ENCODE measurements around the gene DCAF6.

DNA sequence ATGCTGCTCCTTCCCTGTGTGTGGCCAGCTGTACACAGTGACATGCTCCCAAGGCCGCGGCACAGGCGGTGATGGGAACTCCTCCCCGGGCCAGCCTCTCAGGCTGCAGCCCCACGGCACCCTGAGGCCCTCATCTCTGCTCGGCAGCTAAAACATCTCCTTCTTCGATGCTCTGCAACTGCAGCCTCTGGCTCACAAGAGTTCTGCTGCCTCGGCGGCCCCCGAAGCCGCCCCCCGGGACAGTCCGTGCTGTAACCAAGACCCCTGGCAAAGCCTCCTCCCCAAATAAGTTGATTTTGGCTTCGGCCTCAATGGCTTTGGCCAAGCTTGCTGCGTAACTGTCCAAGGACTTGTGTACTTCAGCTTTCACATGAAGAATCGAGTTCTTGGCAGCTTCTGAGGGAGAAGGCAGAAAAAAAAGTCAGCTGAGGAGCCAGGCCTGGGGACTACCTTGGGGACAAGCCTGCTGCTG is 149.0 kb downstream of the DCAF6 start:
- TF ChIP-seq POLR2A (IDR thresholded peaks at IDR 0.05; ENCODE audit: low read length) (no peak), GATA1 (IDR thresholded peaks at IDR 0.05; ENCODE audit: low read depth, low read length) (no peak)
